GM23338 (cell line): ENCODE results near the gene SHISAL1. TPM values are rescaled to one million over a fixed set of nuclear protein-coding genes. Genes with fewer than 3 reads are reported as not detected.
A peak's percentile ranks its signal among the peaks of the same experiment; 100 is the strongest.

Source experiments
- ATAC-seq: fragments of 200-7000 bp; cut with Tn5 transposase; 3 replicates; pipeline ENCODE4 v1.9.1; 2020
- DNase-seq: peaks from one replicate; pipeline ENCODE4 v3.0.0-alpha.2; 2015; ENCODE audit warnings: low spot score
- H2AFZ ChIP-seq: fragments of 200-600 bp; sonication (generic); 2 replicates; pipeline ENCODE4 v1.8.0; 2016; ENCODE audit warnings: antibody characterized with exemption, mild to moderate bottlenecking, moderate library complexity
- H3F3A ChIP-seq: fragments of 200-600 bp; sonication (generic); replicated peaks from 2 replicates; pipeline ENCODE4 v1.8.0; 2017; ENCODE audit warnings: antibody characterized with exemption, mixed run types, low read depth
- H3K27ac ChIP-seq: fragments of 200-600 bp; sonication (generic); 2 replicates; pipeline ENCODE4 v1.6.1; 2016; ENCODE audit warnings: low read depth
- H3K27me3 ChIP-seq: fragments of 200-600 bp; sonication (generic); 2 replicates; pipeline ENCODE4 v1.8.0; 2016; ENCODE audit warnings: mild to moderate bottlenecking, mixed run types, moderate library complexity; ENCODE audit not compliant: insufficient read depth
- H3K36me3 ChIP-seq: fragments of 200-600 bp; sonication (generic); 2 replicates; pipeline ENCODE4 v1.8.0; 2016; ENCODE audit warnings: mild to moderate bottlenecking; ENCODE audit not compliant: insufficient read depth
- H3K4me1 ChIP-seq: fragments of 200-600 bp; sonication (generic); 2 replicates; pipeline ENCODE4 v1.8.0; 2016; ENCODE audit warnings: mild to moderate bottlenecking, moderate library complexity; ENCODE audit not compliant: insufficient read depth
- H3K4me2 ChIP-seq: fragments of 200-600 bp; sonication (generic); 2 replicates; pipeline ENCODE4 v1.7.1; 2017; ENCODE audit warnings: mixed run types
- H3K4me3 ChIP-seq: fragments of 200-600 bp; sonication (generic); 2 replicates; pipeline ENCODE4 v1.6.1; 2016; ENCODE audit warnings: mixed run types
- H3K79me2 ChIP-seq: fragments of 200-600 bp; sonication (generic); replicated peaks from 2 replicates; pipeline ENCODE4 v1.8.0; 2017; ENCODE audit warnings: mild to moderate bottlenecking; ENCODE audit not compliant: insufficient read depth
- H3K9me2 ChIP-seq: fragments of 200-600 bp; sonication (generic); 2 replicates; pipeline ENCODE4 v1.8.0; 2017; ENCODE audit not compliant: insufficient read depth
- H4K20me1 ChIP-seq: fragments of 200-600 bp; sonication (generic); replicated peaks from 2 replicates; pipeline ENCODE4 v1.8.0; 2017; ENCODE audit warnings: mild to moderate bottlenecking; ENCODE audit not compliant: insufficient read depth
- H3K27ac Mint-ChIP-seq: 2 replicates; pipeline ENCODE4 v1.8.0; 2020; ENCODE audit warnings: inconsistent platforms, mild to moderate bottlenecking, moderate library complexity, mixed read lengths
- H3K27me3 Mint-ChIP-seq: 3 replicates; pipeline ENCODE4 v1.8.0; 2022; ENCODE audit warnings: low read depth, mild to moderate bottlenecking, moderate library complexity, mixed read lengths, inconsistent platforms; ENCODE audit not compliant: insufficient read depth, poor library complexity
- H3K36me3 Mint-ChIP-seq: 3 replicates; pipeline ENCODE4 v1.8.0; 2021; ENCODE audit warnings: low read depth, mild to moderate bottlenecking, inconsistent platforms, moderate library complexity, mixed read lengths
- H3K4me1 Mint-ChIP-seq: 3 replicates; pipeline ENCODE4 v1.8.0; 2020; ENCODE audit warnings: mild to moderate bottlenecking, inconsistent platforms, mixed read lengths
- H3K4me3 Mint-ChIP-seq: 3 replicates; pipeline ENCODE4 v1.8.0; 2021; ENCODE audit warnings: moderate library complexity, mild to moderate bottlenecking, inconsistent platforms, mixed read lengths
- H3K9me3 Mint-ChIP-seq: 3 replicates; pipeline ENCODE4 v1.8.0; 2020; ENCODE audit warnings: moderate library complexity, mild to moderate bottlenecking, inconsistent platforms, mixed read lengths
- CREB1 ChIP-seq: fragments of 250-450 bp; sonication (Bioruptor Pico); IDR thresholded peaks from 2 replicates; pipeline ENCODE4 v1.5.0; 2020; ENCODE audit warnings: low read depth, mild to moderate bottlenecking, moderate library complexity
- EZH2 ChIP-seq: fragments of 200-600 bp; sonication (generic); IDR thresholded peaks from one replicate; pipeline ENCODE4 v1.8.0; 2017; ENCODE audit warnings: antibody characterized with exemption, mild to moderate bottlenecking, low read depth; ENCODE audit not compliant: unreplicated experiment
- EZH2phosphoT487 ChIP-seq: fragments of 200-600 bp; sonication (generic); IDR thresholded peaks from one replicate; pipeline ENCODE4 v1.8.1; 2018; ENCODE audit warnings: antibody characterized with exemption; ENCODE audit not compliant: unreplicated experiment
- JUNB ChIP-seq: IDR thresholded peaks from one replicate; pipeline ENCODE4 v1.6.1; 2016; ENCODE audit warnings: antibody characterized with exemption; ENCODE audit not compliant: unreplicated experiment
- NANOG ChIP-seq: IDR thresholded peaks from 2 replicates; pipeline ENCODE4 v1.6.1; 2016; ENCODE audit warnings: antibody characterized with exemption, borderline replicate concordance
- POLR2AphosphoS5 ChIP-seq: IDR thresholded peaks from 2 replicates; pipeline ENCODE4 v1.6.1; 2016; ENCODE audit warnings: antibody characterized with exemption, low read depth
- STAT1 ChIP-seq: IDR thresholded peaks from one replicate; pipeline ENCODE4 v1.6.1; 2016; ENCODE audit warnings: antibody characterized with exemption; ENCODE audit not compliant: unreplicated experiment
- ZNF114 ChIP-seq: fragments of 250-450 bp; sonication (Bioruptor Pico); IDR thresholded peaks from 2 replicates; pipeline ENCODE4 v1.5.0; 2020; ENCODE audit warnings: mild to moderate bottlenecking, moderate library complexity
- ZNF331 ChIP-seq: fragments of 250-450 bp; sonication (Bioruptor Pico); IDR thresholded peaks from 2 replicates; pipeline ENCODE4 v1.5.0; 2020; ENCODE audit warnings: low read depth, mild to moderate bottlenecking, moderate library complexity
- polyA plus RNA-seq: library from polyadenylated mRNA; unstranded; fragments of >200 nt; fragmentation: Nextera tagmentation; extraction: Ambion mirVana; gene quantifications from 2 replicates; pipeline ENCODE4 v1.2.1, GENCODE V29; 2016
- total RNA-seq: library from RNA; depleted of rRNA; stranded (reverse); fragments of >200 nt; shearing (Covaris generic); gene quantifications from 2 replicates; pipeline ENCODE4 v1.2.3, GENCODE V29; 2014
- TF ChIP-seq, protein P1 (sequence below): IDR thresholded peaks from 2 replicates; pipeline ENCODE4 v1.6.1; 2016; ENCODE audit warnings: antibody characterized with exemption
- TF ChIP-seq, protein P2 (sequence below): IDR thresholded peaks from one replicate; pipeline ENCODE4 v1.6.1; 2018; ENCODE audit warnings: antibody characterized with exemption; ENCODE audit not compliant: unreplicated experiment

Gene SHISAL1
- total and polyA plus RNA-seq, 2 experiments from 2014 or later: 0.71 to 3.4 TPM

DNA sequence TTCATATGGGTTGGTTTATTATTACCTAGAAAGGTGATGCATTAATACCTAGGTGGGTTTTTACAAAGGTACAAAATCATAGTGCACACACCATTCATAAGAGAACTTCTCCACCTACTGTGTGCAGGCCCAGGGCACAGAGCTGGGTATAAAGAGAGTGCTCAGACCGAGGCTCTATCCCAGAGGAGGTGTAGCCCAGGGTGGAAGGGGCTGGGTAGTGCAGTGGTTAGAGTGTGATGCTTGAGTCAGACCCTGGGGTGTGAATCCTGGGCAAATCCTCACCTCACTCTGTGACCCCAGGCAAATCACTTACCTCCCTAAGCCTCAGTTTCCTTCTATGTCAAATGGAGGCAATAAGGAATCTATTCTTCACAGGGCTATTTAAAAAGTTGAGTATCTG is 99.8 kb downstream of the SHISAL1 start (continued):
- no peak for TF ChIP-seq EZH2phosphoT487
- TF ChIP-seq STAT1: no peak
- TF ChIP-seq, protein P1, sequence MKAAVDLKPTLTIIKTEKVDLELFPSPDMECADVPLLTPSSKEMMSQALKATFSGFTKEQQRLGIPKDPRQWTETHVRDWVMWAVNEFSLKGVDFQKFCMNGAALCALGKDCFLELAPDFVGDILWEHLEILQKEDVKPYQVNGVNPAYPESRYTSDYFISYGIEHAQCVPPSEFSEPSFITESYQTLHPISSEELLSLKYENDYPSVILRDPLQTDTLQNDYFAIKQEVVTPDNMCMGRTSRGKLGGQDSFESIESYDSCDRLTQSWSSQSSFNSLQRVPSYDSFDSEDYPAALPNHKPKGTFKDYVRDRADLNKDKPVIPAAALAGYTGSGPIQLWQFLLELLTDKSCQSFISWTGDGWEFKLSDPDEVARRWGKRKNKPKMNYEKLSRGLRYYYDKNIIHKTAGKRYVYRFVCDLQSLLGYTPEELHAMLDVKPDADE: no peak

DNA sequence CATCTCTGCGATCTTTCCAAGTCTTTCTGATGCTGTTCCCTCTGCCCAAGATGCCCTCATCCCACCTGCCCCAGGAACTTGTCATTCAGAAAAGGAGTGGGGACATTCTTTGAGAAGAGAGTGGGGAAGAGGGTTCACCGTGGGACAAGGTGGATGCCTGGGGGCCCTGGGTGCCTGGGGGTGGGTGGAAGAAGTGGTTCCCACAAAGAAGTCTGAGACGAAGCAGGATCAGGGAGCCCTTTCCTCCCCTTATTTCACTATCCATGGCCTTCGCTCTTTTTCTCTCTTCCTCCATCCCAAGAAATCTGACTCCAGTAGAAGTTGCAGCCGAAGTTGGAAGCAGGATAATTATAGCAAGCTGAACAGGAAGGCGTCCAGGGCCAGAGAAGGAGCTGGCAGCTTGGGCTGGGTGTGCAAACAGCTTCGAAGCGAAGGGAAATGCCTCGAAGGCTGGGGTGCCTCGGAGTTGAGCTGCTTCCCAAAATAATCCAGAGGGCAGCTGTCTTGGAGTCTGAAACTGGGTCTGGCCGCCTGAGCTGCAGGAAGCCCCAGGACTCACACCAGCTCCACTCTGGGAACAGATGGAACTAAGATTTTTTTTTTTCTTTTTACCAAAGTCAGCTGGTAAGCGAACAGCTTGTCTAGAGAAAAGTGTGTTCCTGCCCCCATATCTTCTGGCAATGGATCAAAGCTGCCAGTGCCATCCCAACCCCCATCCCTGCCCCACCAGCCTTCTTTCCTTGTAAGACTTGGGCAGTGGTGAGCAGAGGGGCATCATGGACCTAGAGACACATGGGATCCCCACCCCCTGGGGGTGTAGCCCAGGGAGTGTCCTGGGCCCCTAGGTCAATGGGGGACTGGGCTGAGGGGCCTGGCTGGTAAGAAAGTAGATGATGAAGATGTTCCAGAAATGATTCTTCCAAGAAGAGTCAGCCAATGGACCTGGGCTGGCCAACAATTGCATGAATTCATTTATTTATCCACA is 100.5 kb downstream of the SHISAL1 start:
- no peak overlapping the region for H3K4me3 ChIP-seq
- DNase-seq (no peak), ATAC-seq (no peak)
- Mint-ChIP-seq H3K9me3 (peaks cover 5% of the 10 kb centered on the region; the same call in 2 of the 3 replicates), H3K36me3 (no peaks in the 10 kb centered on the region), H3K27me3 (peaks cover 5% of the 10 kb centered on the region), H3K4me1 (no peaks in the 10 kb centered on the region; the same call in 2 of the 3 replicates), H3K27ac (no peak overlapping the region), H3K4me3 (no peak overlapping the region)
- no peaks in the 10 kb centered on the region for H3F3A ChIP-seq
- no peak overlapping the region for H3K4me2 ChIP-seq
- H4K20me1 ChIP-seq: no peaks in the 10 kb centered on the region
- H3K36me3 ChIP-seq: no peaks in the 10 kb centered on the region
- no peak overlapping the region for H3K27ac ChIP-seq
- no peaks in the 10 kb centered on the region for H3K27me3 ChIP-seq
- H3K79me2 ChIP-seq: no peaks in the 10 kb centered on the region
- no peaks in the 10 kb centered on the region; the same call in 1 of the 2 replicates for H3K9me2 ChIP-seq
- peak overlapping the region; percentile 59 for H2AFZ ChIP-seq
- H3K4me1 ChIP-seq: no peaks in the 10 kb centered on the region
- TF ChIP-seq ZNF331 (CRISPR knock-in tag) (no peak), POLR2AphosphoS5 (no peak), CREB1 (CRISPR knock-in tag) (no peak), NANOG (no peak), STAT1 (no peak), JUNB (no peak), EZH2phosphoT487 (no peak), ZNF114 (CRISPR knock-in tag) (no peak), EZH2 (no peak)
- TF ChIP-seq, protein P2, sequence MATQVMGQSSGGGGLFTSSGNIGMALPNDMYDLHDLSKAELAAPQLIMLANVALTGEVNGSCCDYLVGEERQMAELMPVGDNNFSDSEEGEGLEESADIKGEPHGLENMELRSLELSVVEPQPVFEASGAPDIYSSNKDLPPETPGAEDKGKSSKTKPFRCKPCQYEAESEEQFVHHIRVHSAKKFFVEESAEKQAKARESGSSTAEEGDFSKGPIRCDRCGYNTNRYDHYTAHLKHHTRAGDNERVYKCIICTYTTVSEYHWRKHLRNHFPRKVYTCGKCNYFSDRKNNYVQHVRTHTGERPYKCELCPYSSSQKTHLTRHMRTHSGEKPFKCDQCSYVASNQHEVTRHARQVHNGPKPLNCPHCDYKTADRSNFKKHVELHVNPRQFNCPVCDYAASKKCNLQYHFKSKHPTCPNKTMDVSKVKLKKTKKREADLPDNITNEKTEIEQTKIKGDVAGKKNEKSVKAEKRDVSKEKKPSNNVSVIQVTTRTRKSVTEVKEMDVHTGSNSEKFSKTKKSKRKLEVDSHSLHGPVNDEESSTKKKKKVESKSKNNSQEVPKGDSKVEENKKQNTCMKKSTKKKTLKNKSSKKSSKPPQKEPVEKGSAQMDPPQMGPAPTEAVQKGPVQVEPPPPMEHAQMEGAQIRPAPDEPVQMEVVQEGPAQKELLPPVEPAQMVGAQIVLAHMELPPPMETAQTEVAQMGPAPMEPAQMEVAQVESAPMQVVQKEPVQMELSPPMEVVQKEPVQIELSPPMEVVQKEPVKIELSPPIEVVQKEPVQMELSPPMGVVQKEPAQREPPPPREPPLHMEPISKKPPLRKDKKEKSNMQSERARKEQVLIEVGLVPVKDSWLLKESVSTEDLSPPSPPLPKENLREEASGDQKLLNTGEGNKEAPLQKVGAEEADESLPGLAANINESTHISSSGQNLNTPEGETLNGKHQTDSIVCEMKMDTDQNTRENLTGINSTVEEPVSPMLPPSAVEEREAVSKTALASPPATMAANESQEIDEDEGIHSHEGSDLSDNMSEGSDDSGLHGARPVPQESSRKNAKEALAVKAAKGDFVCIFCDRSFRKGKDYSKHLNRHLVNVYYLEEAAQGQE: no peak
- TF ChIP-seq, protein P1: no peak
